GM12878 (cell line): ENCODE results near the gene C16orf92. TPM values are rescaled to one million over a fixed set of nuclear protein-coding genes. Genes with fewer than 3 reads are reported as not detected.

Experiments
- ATAC-seq: fragments of 200-7000 bp; cut with Tn5 transposase; 3 replicates; pipeline ENCODE4 v1.9.1; 2020; ENCODE audit warnings: mild to moderate bottlenecking, moderate library complexity
- BruUV-seq: library from RNA; stranded (reverse); fragments of 400-500 nt; replicated peaks from 2 replicates; lab custom pipeline; 2021; lab: Mats Ljungman, UMichigan
- CTCF ChIA-PET: fragments of 300-600 bp; sonication (Branson Sonifier 250); formaldehyde crosslinking; extraction: SDS; loops from one replicate; lab custom pipeline; 2021; ENCODE audit warnings: inconsistent platforms; lab: Yijun Ruan, JAX
- POLR2A ChIA-PET: fragments of 350-600 bp; formaldehyde crosslinking; extraction: SDS; loops from one replicate; lab custom pipeline; 2021; ENCODE audit warnings: inconsistent platforms; lab: Charles Lee
- RAD21 ChIA-PET: fragments of 300-600 bp; sonication (Branson Sonifier 250); formaldehyde crosslinking; loops from one replicate; lab custom pipeline; 2023; ENCODE audit warnings: antibody characterized with exemption; ENCODE audit not compliant: unreplicated experiment; lab: Charles Lee
- SMC1A ChIA-PET: fragments of 300-600 bp; sonication (Branson Sonifier 250); formaldehyde crosslinking; loops from one replicate; lab custom pipeline; 2023; ENCODE audit not compliant: unreplicated experiment, uncharacterized antibody; lab: Charles Lee
- DNase-seq: peaks from one replicate; pipeline ENCODE4 v3.0.0-alpha.2; 2011; ENCODE audit warnings: low read depth, low spot score
- FAIRE-seq: peaks from 3 replicates; lab custom pipeline; 2011; peaks lifted over from hg19 to GRCh38; lab: Jason Lieb, UNC
- H2AFZ ChIP-seq: 2 replicates; pipeline ENCODE4 v1.6.0; 2011; ENCODE audit warnings: low read depth, low read length, control low read depth; ENCODE audit not compliant: control insufficient read depth
- H3K27ac ChIP-seq: 2 replicates; pipeline ENCODE4 v1.5.1; 2011; ENCODE audit warnings: control low read depth; ENCODE audit not compliant: control insufficient read depth, insufficient read depth
- H3K27me3 ChIP-seq, 2 experiments: replicated peaks in 1 of 2; 2 replicates each; pipeline versions ENCODE4 v1.6.0 to v1.6.1; 2011; ENCODE audit warnings: low read length in 1 of 2; ENCODE audit not compliant: control insufficient read depth in 2 of 2, insufficient read depth in 2 of 2
- H3K36me3 ChIP-seq, 2 experiments: 2 replicates each; pipeline ENCODE4 v1.5.1; 2011; ENCODE audit warnings: low read length in 1 of 2; ENCODE audit not compliant: control insufficient read depth in 2 of 2, insufficient read depth in 2 of 2
- H3K4me1 ChIP-seq: 2 replicates; pipeline ENCODE4 v1.6.1; 2011; ENCODE audit warnings: mild to moderate bottlenecking, low read length, moderate library complexity, mixed read lengths; ENCODE audit not compliant: control insufficient read depth, insufficient read depth
- H3K4me2 ChIP-seq: 2 replicates; pipeline ENCODE4 v1.6.0; 2011; ENCODE audit warnings: control low read depth; ENCODE audit not compliant: control insufficient read depth, insufficient read depth
- H3K4me3 ChIP-seq: fragments of 200-600 bp; sonication (generic); 2 replicates; pipeline ENCODE4 v1.5.1; 2016
- H3K79me2 ChIP-seq: 2 replicates; pipeline ENCODE4 v1.6.0; 2011; ENCODE audit warnings: low read length; ENCODE audit not compliant: control insufficient read depth, insufficient read depth
- H3K9ac ChIP-seq: 2 replicates; pipeline ENCODE4 v1.8.0; 2011; ENCODE audit warnings: low read length, control low read depth, mixed read lengths; ENCODE audit not compliant: control insufficient read depth, insufficient read depth
- H3K9me3 ChIP-seq: replicated peaks from 3 replicates; pipeline ENCODE4 v1.5.1; 2011; ENCODE audit warnings: mild to moderate bottlenecking, low read length; ENCODE audit not compliant: control insufficient read depth, insufficient read depth
- H4K20me1 ChIP-seq: 2 replicates; pipeline ENCODE4 v1.6.0; 2011; ENCODE audit not compliant: control insufficient read depth, insufficient read depth
- BACH1 ChIP-seq: fragments of 450-650 bp; IDR thresholded peaks from 2 replicates; pipeline ENCODE4 v1.6.1; 2017; ENCODE audit warnings: mild to moderate bottlenecking, borderline replicate concordance
- JUNB ChIP-seq: IDR thresholded peaks from 2 replicates; pipeline ENCODE4 v1.6.1; 2016; ENCODE audit warnings: antibody characterized with exemption, mild to moderate bottlenecking
- MYB ChIP-seq: fragments of 150-350 bp; IDR thresholded peaks from 2 replicates; pipeline ENCODE4 v1.6.1; 2014; ENCODE audit warnings: mild to moderate bottlenecking, low read depth, low read length, borderline replicate concordance
- POLR2A ChIP-seq: IDR thresholded peaks from 2 replicates; pipeline ENCODE4 v1.6.1; 2011; ENCODE audit warnings: low read depth, mild to moderate bottlenecking, low read length
- POLR2AphosphoS2 ChIP-seq: IDR thresholded peaks from 2 replicates; pipeline ENCODE4 v1.6.1; 2011; ENCODE audit warnings: low read depth, mild to moderate bottlenecking, low read length, improper control_type of control experiment, moderate library complexity
- SP1 ChIP-seq: IDR thresholded peaks from one replicate; pipeline ENCODE4 v1.6.1; 2011; ENCODE audit warnings: low read depth, low read length
- TBL1XR1 ChIP-seq: IDR thresholded peaks from 2 replicates; pipeline ENCODE4 v1.6.1; 2012; ENCODE audit warnings: low read depth, low read length, improper control_type of control experiment
- WGBS: methylation state at CpG from one replicate; pipeline ENCODE4 v1.1.6; 2016; ENCODE audit warnings: low lambda C conversion rate; ENCODE audit not compliant: insufficient replicate concordance, insufficient coverage; ENCODE audit errors: missing lambda C conversion rate; 5-methylcytosine and 5-hydroxymethylcytosine counted together
- in situ Hi-C: fragments of 300-500 bp; cut with MboI; formaldehyde crosslinking; loops from 9 replicates; pipeline ENCODE4 v1.14.3; 2018; ENCODE audit warnings: mixed read lengths
- intact Hi-C: fragments of 100-400 bp; cut with micrococcal nuclease; formaldehyde crosslinking; loops from one replicate; pipeline ENCODE4 v1.14.2; 2022; ENCODE audit not compliant: unreplicated experiment
- polyA plus RNA-seq, 11 experiments: library from polyadenylated mRNA; depleted of rRNA in 4 of 11; unstranded in 6 of 11; stranded (reverse) in 5 of 11; fragments of >200 nt; fragmentation: Nextera tagmentation in 4 of 11; fragmentation: Illumina TruSeq in 1 of 11; extraction: Ambion mirVana in 4 of 11; extraction: Trizol in 1 of 11; gene quantifications; 1 replicate in 1 of 11; 2 replicates in 10 of 11; pipeline versions ENCODE4 v1.2.1 to v1.2.3, GENCODE V29; 2011 to 2016; ENCODE audit warnings: inconsistent platforms in 2 of 11, missing spikeins in 2 of 11, low read depth in 1 of 11
- total RNA-seq, 4 experiments: library from RNA; depleted of rRNA in 3 of 4; stranded (reverse); fragments of >200 nt in 3 of 4; fragmentation: Illumina TruSeq in 1 of 4; extraction: Trizol in 1 of 4; gene quantifications; 2 replicates each; pipeline versions ENCODE4 v1.2.1 to v1.2.3, GENCODE V29; 2013 to 2021
- TF ChIP-seq, protein P1 (sequence below): IDR thresholded peaks from 2 replicates; pipeline ENCODE4 v1.6.1; 2012; ENCODE audit warnings: low read depth, low read length, improper control_type of control experiment

The C16orf92 gene
- total and polyA plus RNA-seq, 10 of the 15 experiments (the other 5 are each of a cell fraction or from before 2014, with no cell fraction given): not detected

DNA sequence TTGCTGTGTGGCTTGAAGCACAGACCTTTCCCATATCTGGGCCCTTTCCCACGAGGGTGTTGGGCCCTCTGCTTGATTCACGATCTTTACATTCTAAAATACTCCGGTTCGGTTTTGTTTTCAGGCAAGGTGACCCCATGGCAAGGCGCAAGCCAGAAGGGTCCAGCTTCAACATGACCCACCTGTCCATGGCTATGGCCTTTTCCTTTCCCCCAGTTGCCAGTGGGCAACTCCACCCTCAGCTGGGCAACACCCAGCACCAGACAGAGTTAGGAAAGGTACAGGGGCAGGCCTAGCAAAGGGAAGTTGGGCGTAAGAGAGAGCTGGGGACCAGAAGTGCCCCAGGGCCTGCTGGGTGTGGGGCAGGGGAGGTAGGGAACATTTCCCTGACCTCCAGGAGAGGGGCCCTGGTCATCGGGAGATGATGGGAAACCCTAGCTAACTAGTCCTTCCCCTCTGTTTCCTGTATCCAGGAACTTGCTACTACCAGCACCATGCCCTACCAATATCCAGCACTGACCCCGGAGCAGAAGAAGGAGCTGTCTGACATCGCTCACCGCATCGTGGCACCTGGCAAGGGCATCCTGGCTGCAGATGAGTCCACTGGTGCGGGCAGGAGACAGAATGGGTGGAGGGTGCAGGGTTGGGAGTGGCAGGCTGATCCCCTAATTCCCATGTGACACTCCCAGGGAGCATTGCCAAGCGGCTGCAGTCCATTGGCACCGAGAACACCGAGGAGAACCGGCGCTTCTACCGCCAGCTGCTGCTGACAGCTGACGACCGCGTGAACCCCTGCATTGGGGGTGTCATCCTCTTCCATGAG is 44.0 kb downstream of the C16orf92 start:
- Histone ChIP-seq H2AFZ (no peak overlapping the region), H3K27me3 (no peaks in the 10 kb centered on the region), H3K4me1 (peaks cover 30% of the 10 kb centered on the region), H3K36me3 (peaks cover 30 to 32% of the 10 kb centered on the region in 2 experiments)
- CTCF ChIA-PET: interaction anchor here (0.6 to 8.5 kb wide), 5 partner anchors 9 to 35 kb away, joined by 3 to 77 read pairs (median 9); partner anchors contain the start of genes PPP4C and TBX6
- in situ Hi-C loops (no loop called here), intact Hi-C loops (no loop called here)
- RAD21 ChIA-PET: interaction anchor here (0.6 to 1.2 kb wide), 4 partner anchors 25 to 343 kb away, joined by 3 to 6 read pairs (median 3); partner anchors contain the start of genes CORO1A and TBX6
- no peak for TF ChIP-seq TBL1XR1
- TF ChIP-seq POLR2A: peak; percentile 57
- TF ChIP-seq BACH1: no peak
- no peak for TF ChIP-seq JUNB
- TF ChIP-seq POLR2AphosphoS2: peak; percentile 47; the same call in 1 of the 2 replicates
- TF ChIP-seq, all 136 proteins: peak for 2
- no peaks in the 10 kb centered on the region for H3K9me3 ChIP-seq
- peaks cover 68% of the 10 kb centered on the region for H3K79me2 ChIP-seq
- no peak for DNase-seq
- peak overlapping the region; percentile 95 for H3K4me2 ChIP-seq
- no peak for FAIRE-seq
- peaks cover 24% of the 10 kb centered on the region for H4K20me1 ChIP-seq
- POLR2A ChIA-PET: interaction anchor here (0.6 to 4.3 kb wide), 9 partner anchors 8 to 583 kb away, joined by 3 to 16 read pairs (median 4); partner anchors contain the start of gene PPP4C
- peak overlapping the region; percentile 94 for H3K27ac ChIP-seq
- peak overlapping the region; percentile 87 for H3K4me3 ChIP-seq
- TSS peak; percentile 29 for BruUV-seq
- SMC1A ChIA-PET: interaction anchor here (1.0 kb wide), 1 partner anchor 24 kb away, joined by 3 read pairs; no protein-coding TSS in a partner anchor
- H3K9ac ChIP-seq: peak overlapping the region; percentile 93
- WGBS: 76% methylated on average over 21 of the region's 21 CpGs
- no peak for ATAC-seq

DNA sequence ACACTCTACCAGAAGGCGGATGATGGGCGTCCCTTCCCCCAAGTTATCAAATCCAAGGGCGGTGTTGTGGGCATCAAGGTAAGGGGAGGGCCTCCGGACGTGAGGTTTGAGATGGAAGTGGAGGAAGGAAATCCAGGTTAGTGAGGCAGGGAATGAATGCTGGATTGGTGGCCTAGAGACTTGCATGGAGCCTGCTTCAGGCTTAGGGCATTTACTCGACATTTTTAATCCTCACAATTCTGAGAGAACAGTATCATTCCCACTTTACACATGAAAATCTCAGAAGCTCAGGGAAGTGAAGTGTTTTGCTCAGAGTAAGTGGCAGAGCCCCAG is 44.6 kb downstream of the C16orf92 start:
- RAD21 ChIA-PET: no interaction called here
- Histone ChIP-seq H2AFZ (no peak overlapping the region), H3K9me3 (no peaks in the 10 kb centered on the region), H3K27ac (0 out of 2 replicates have a peak overlapping the region, but pooled peaks have one; percentile 20), H4K20me1 (peaks cover 24% of the 10 kb centered on the region), H3K4me1 (peaks cover 30% of the 10 kb centered on the region), H3K9ac (peak overlapping the region; percentile 93; the same call in 1 of the 2 replicates), H3K4me2 (peak overlapping the region; percentile 95), H3K4me3 (peak overlapping the region; percentile 87), H3K36me3 (peaks cover 30 to 32% of the 10 kb centered on the region in 2 experiments), H3K27me3 (no peaks in the 10 kb centered on the region), H3K79me2 (peaks cover 68% of the 10 kb centered on the region)
- POLR2A ChIA-PET: interaction anchor here (0.6 to 3.2 kb wide), 3 partner anchors 7 to 567 kb away, joined by 3 to 15 read pairs (median 4); no protein-coding TSS in a partner anchor
- no peak for DNase-seq
- FAIRE-seq: no peak
- in situ Hi-C loops (no loop called here), intact Hi-C loops (no loop called here)
- CTCF ChIA-PET: interaction anchor here (2.5 to 8.5 kb wide), 3 partner anchors 8 to 25 kb away, joined by 9 to 77 read pairs (median 51); partner anchors contain the start of genes PPP4C and TBX6
- 0 out of 2 replicates have a peak, but pooled peaks have one; percentile 9 for TF ChIP-seq POLR2A
- TF ChIP-seq MYB: no peak
- TF ChIP-seq, protein P1, sequence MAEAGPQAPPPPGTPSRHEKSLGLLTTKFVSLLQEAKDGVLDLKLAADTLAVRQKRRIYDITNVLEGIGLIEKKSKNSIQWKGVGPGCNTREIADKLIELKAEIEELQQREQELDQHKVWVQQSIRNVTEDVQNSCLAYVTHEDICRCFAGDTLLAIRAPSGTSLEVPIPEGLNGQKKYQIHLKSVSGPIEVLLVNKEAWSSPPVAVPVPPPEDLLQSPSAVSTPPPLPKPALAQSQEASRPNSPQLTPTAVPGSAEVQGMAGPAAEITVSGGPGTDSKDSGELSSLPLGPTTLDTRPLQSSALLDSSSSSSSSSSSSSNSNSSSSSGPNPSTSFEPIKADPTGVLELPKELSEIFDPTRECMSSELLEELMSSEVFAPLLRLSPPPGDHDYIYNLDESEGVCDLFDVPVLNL: no peak
- TF ChIP-seq SP1: no peak
- SMC1A ChIA-PET: no interaction called here
- 88% methylated on average over 6 of the region's 6 CpGs for WGBS
- ATAC-seq: no peak
- BruUV-seq: no TSS peak
